Activated CD4-positive, alpha-beta T cell treated with anti-CD3 and anti-CD28 coated beads for 36 hours (primary cell): ENCODE results near the gene DNAH8. TPM values are rescaled to one million over a fixed set of nuclear protein-coding genes. Genes with fewer than 3 reads are reported as not detected.

Experiments used
- ATAC-seq: fragments of 200-7000 bp; cut with Tn5 transposase; one replicate; pipeline ENCODE4 v1.10.0; 2021; ENCODE audit warnings: mild to moderate bottlenecking, moderate library complexity
- CTCF ChIA-PET: fragments of 350-600 bp; sonication (Branson Sonifier 250); formaldehyde crosslinking; loops from one replicate; lab custom pipeline; 2021; ENCODE audit warnings: antibody characterized with exemption; lab: Charles Lee
- POLR2A ChIA-PET: fragments of 350-600 bp; sonication (Branson Sonifier 250); formaldehyde crosslinking; loops from one replicate; lab custom pipeline; 2021; ENCODE audit warnings: antibody characterized with exemption, inconsistent platforms; lab: Charles Lee
- DNase-seq: peaks from one replicate; pipeline ENCODE4 v3.0.0-alpha.2; 2020
- H3K27ac Mint-ChIP-seq: one replicate; pipeline ENCODE4 v1.8.0; 2021; ENCODE audit warnings: mixed read lengths
- H3K27me3 Mint-ChIP-seq: one replicate; pipeline ENCODE4 v1.8.0; 2021; ENCODE audit warnings: mixed read lengths
- H3K36me3 Mint-ChIP-seq: one replicate; pipeline ENCODE4 v1.8.0; 2021; ENCODE audit warnings: low read depth, mixed read lengths
- H3K4me1 Mint-ChIP-seq: one replicate; pipeline ENCODE4 v1.8.0; 2021; ENCODE audit warnings: mixed read lengths
- H3K4me3 Mint-ChIP-seq: one replicate; pipeline ENCODE4 v1.8.0; 2021; ENCODE audit warnings: mild to moderate bottlenecking, moderate library complexity, mixed read lengths
- H3K9me3 Mint-ChIP-seq: one replicate; pipeline ENCODE4 v1.8.0; 2021; ENCODE audit warnings: low read depth, mixed read lengths
- intact Hi-C, 2 experiments: fragments of 100-400 bp; cut with DNase I in 1 of 2; cut with micrococcal nuclease in 1 of 2; formaldehyde crosslinking; loops; one replicate each; pipeline versions ENCODE4 v1.14.2 to v1.15.1; 2022 to 2024; cut with DNase I, micrococcal nuclease
- total RNA-seq, 2 experiments: library from RNA; stranded (reverse); gene quantifications; one replicate each; pipeline ENCODE4 v1.2.3, GENCODE V29; 2021

Gene DNAH8
- total RNA-seq, 2 experiments from 2014 or later = 0.02 TPM; not detected in 1

- H3K36me3 Mint-ChIP-seq = no peaks in the 10 kb centered on the region
- H3K4me1 Mint-ChIP-seq = no peaks in the 10 kb centered on the region
- DNase-seq (no peak), ATAC-seq (no peak)
- ChIA-PET POLR2A (no interaction called here), CTCF (no interaction called here)
- H3K27me3 Mint-ChIP-seq = peaks cover 38% of the 10 kb centered on the region
- no peaks in the 10 kb centered on the region for H3K9me3 Mint-ChIP-seq
- intact Hi-C loops = no loop called here
- no peak overlapping the region for H3K27ac Mint-ChIP-seq
- no peak overlapping the region for H3K4me3 Mint-ChIP-seq
Observed at GRCh38 chr6:38797391-38797790, 82.3 kb downstream of the DNAH8 start.

GRCh38 chr6:38799529-38800184 lies 84.5 kb downstream of the DNAH8 start:
- H3K4me3 Mint-ChIP-seq = no peak overlapping the region
- DNase-seq = no peak
- H3K27me3 Mint-ChIP-seq = peaks cover 47% of the 10 kb centered on the region
- no peaks in the 10 kb centered on the region for H3K4me1 Mint-ChIP-seq
- no peaks in the 10 kb centered on the region for H3K9me3 Mint-ChIP-seq
- intact Hi-C loops = no loop called here
- H3K36me3 Mint-ChIP-seq = no peaks in the 10 kb centered on the region
- ATAC-seq = no peak
- POLR2A ChIA-PET = no interaction called here
- CTCF ChIA-PET = no interaction called here
- no peak overlapping the region for H3K27ac Mint-ChIP-seq

GRCh38 chr6:38801305-38801704 lies 86.2 kb downstream of the DNAH8 start:
- ATAC-seq = no peak
- DNase-seq = no peak
- no peaks in the 10 kb centered on the region for H3K4me1 Mint-ChIP-seq
- POLR2A ChIA-PET = no interaction called here
- H3K36me3 Mint-ChIP-seq = no peaks in the 10 kb centered on the region
- no peak overlapping the region for H3K27ac Mint-ChIP-seq
- H3K27me3 Mint-ChIP-seq = peaks cover 48% of the 10 kb centered on the region
- H3K9me3 Mint-ChIP-seq = no peaks in the 10 kb centered on the region
- CTCF ChIA-PET = interaction anchor here (0.6 kb wide), 1 partner anchor 738 kb away, joined by 3 read pairs; no protein-coding TSS in a partner anchor
- no peak overlapping the region for H3K4me3 Mint-ChIP-seq
- intact Hi-C loops = no loop called here

- Mint-ChIP-seq H3K9me3 (no peaks in the 10 kb centered on the region), H3K27ac (no peak overlapping the region), H3K27me3 (peaks cover 46% of the 10 kb centered on the region), H3K36me3 (no peaks in the 10 kb centered on the region), H3K4me1 (no peaks in the 10 kb centered on the region), H3K4me3 (no peak overlapping the region)
- ATAC-seq (no peak), DNase-seq (no peak)
- intact Hi-C loops = no loop called here
- ChIA-PET CTCF (interaction anchor here (1.3 kb wide), 1 partner anchor 70 kb away, joined by 5 read pairs; no protein-coding TSS in a partner anchor), POLR2A (no interaction called here)
Observed at GRCh38 chr6:38802497-38802896, 87.4 kb downstream of the DNAH8 start.

GRCh38 chr6:38803129-38803528 lies 88.0 kb downstream of the DNAH8 start:
- intact Hi-C loops = no loop called here
- Mint-ChIP-seq H3K4me3 (no peak overlapping the region), H3K27me3 (peaks cover 42% of the 10 kb centered on the region), H3K27ac (no peak overlapping the region), H3K36me3 (no peaks in the 10 kb centered on the region), H3K4me1 (no peaks in the 10 kb centered on the region), H3K9me3 (no peaks in the 10 kb centered on the region)
- ChIA-PET CTCF (interaction anchor here (1.3 kb wide), 1 partner anchor 69 kb away, joined by 5 read pairs; no protein-coding TSS in a partner anchor), POLR2A (no interaction called here)
- DNase-seq (no peak), ATAC-seq (no peak)

- intact Hi-C loops = no loop called here
- no peaks in the 10 kb centered on the region for H3K9me3 Mint-ChIP-seq
- DNase-seq (no peak), ATAC-seq (no peak)
- H3K4me1 Mint-ChIP-seq = no peaks in the 10 kb centered on the region
- peaks cover 37% of the 10 kb centered on the region for H3K27me3 Mint-ChIP-seq
- H3K36me3 Mint-ChIP-seq = no peaks in the 10 kb centered on the region
- H3K27ac Mint-ChIP-seq = no peak overlapping the region
- CTCF ChIA-PET = no interaction called here
- POLR2A ChIA-PET = interaction anchor here (0.6 kb wide), 1 partner anchor 46 kb away, joined by 3 read pairs; no protein-coding TSS in a partner anchor
- no peak overlapping the region for H3K4me3 Mint-ChIP-seq
Observed at GRCh38 chr6:38804358-38804757, 89.2 kb downstream of the DNAH8 start.

- H3K4me1 Mint-ChIP-seq = no peaks in the 10 kb centered on the region
- DNase-seq (no peak), ATAC-seq (no peak)
- peaks cover 33% of the 10 kb centered on the region for H3K27me3 Mint-ChIP-seq
- ChIA-PET CTCF (no interaction called here), POLR2A (no interaction called here)
- intact Hi-C loops = no loop called here
- H3K27ac Mint-ChIP-seq = no peak overlapping the region
- H3K4me3 Mint-ChIP-seq = no peak overlapping the region
- H3K36me3 Mint-ChIP-seq = no peaks in the 10 kb centered on the region
- H3K9me3 Mint-ChIP-seq = no peaks in the 10 kb centered on the region
Observed at GRCh38 chr6:38805127-38805655, 90.1 kb downstream of the DNAH8 start.

GRCh38 chr6:38805692-38806091 lies 90.6 kb downstream of the DNAH8 start:
- Mint-ChIP-seq H3K27ac (no peak overlapping the region), H3K9me3 (no peaks in the 10 kb centered on the region), H3K4me1 (no peaks in the 10 kb centered on the region), H3K27me3 (peaks cover 29% of the 10 kb centered on the region), H3K4me3 (no peak overlapping the region), H3K36me3 (no peaks in the 10 kb centered on the region)
- POLR2A ChIA-PET = no interaction called here
- no peak for ATAC-seq
- intact Hi-C loops = no loop called here
- CTCF ChIA-PET = no interaction called here
- no peak for DNase-seq

DNA sequence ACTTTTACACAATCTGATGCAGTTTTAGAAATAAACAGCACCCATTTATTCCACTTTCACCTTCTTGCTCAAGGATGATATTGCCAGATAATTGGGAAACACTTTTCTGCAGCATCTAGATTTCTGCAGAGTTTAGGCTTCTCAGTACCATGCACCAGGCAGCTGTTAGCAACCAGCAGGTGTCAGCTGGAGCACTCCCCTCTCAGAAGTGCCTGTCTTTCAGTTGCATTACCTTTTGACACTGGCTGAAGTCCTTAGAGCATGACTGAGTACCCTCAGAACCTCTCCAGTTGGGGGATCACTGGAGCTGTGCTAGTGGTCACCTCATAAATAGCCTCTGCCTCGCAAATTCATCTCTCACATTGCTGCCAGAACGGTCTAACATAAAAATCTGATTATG lies 91.2 kb downstream of the DNAH8 start:
- H3K4me3 Mint-ChIP-seq = no peak overlapping the region
- H3K27me3 Mint-ChIP-seq = peaks cover 31% of the 10 kb centered on the region
- DNase-seq (no peak), ATAC-seq (no peak)
- ChIA-PET POLR2A (no interaction called here), CTCF (interaction anchor here (0.6 kb wide), 1 partner anchor 46 kb away, joined by 3 read pairs; no protein-coding TSS in a partner anchor)
- no peak overlapping the region for H3K27ac Mint-ChIP-seq
- H3K36me3 Mint-ChIP-seq = no peaks in the 10 kb centered on the region
- intact Hi-C loops = no loop called here
- no peaks in the 10 kb centered on the region for H3K9me3 Mint-ChIP-seq
- no peaks in the 10 kb centered on the region for H3K4me1 Mint-ChIP-seq

DNA sequence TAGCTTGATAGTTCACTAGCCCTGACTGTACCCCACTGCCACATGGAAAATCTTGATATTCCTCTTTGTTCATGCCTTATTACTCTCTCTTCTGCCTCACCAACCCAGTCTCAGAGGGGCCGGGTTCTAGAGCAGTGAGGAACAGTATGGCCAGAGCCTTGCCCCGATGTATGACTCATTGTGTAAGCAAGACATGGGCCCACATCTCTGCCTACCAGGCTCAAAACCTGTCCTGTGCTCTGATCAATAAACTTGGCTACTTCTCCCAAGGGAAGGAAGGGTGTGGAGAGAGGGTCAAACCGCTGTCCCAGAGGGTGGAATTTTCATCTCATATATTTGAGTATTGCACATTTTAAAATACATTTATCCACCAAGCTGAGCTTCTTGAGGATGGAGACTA lies 91.7 kb downstream of the DNAH8 start:
- intact Hi-C loops = no loop called here
- H3K36me3 Mint-ChIP-seq = no peaks in the 10 kb centered on the region
- POLR2A ChIA-PET = no interaction called here
- H3K27ac Mint-ChIP-seq = no peak overlapping the region
- ATAC-seq (no peak), DNase-seq (no peak)
- peaks cover 27% of the 10 kb centered on the region for H3K27me3 Mint-ChIP-seq
- H3K4me3 Mint-ChIP-seq = no peak overlapping the region
- no peaks in the 10 kb centered on the region for H3K9me3 Mint-ChIP-seq
- CTCF ChIA-PET = interaction anchor here (0.6 kb wide), 1 partner anchor 47 kb away, joined by 3 read pairs; no protein-coding TSS in a partner anchor
- no peaks in the 10 kb centered on the region for H3K4me1 Mint-ChIP-seq

DNA sequence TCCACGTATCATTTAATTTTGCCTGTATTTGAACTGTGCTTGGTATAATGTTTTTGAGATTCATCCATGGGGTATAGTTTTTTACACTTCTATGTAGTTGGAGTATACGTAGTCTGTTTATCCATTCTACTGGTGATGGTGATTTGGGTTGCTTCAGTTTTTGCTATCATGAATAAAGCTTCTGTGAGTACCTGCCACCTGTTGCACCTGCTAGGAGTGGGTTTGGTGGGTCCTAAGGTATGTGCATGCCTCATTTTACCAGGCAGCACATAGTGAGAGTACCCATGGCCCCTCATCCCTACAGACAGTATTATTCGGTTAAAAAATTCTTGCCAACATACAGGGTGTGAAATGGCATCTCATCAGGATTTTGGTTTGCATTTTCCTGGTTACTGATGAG lies 92.9 kb downstream of the DNAH8 start:
- intact Hi-C loops = no loop called here
- ChIA-PET CTCF (interaction anchor here (0.5 kb wide), 1 partner anchor 64 kb away, joined by 3 read pairs; no protein-coding TSS in a partner anchor), POLR2A (no interaction called here)
- DNase-seq (no peak), ATAC-seq (no peak)
- no peaks in the 10 kb centered on the region for H3K9me3 Mint-ChIP-seq
- no peak overlapping the region for H3K27ac Mint-ChIP-seq
- H3K27me3 Mint-ChIP-seq = peaks cover 35% of the 10 kb centered on the region
- no peaks in the 10 kb centered on the region for H3K4me1 Mint-ChIP-seq
- H3K4me3 Mint-ChIP-seq = no peak overlapping the region
- H3K36me3 Mint-ChIP-seq = no peaks in the 10 kb centered on the region
